HFFc6 (cell line): ENCODE results near the gene FAM168A. TPM values are rescaled to one million over a fixed set of nuclear protein-coding genes. Genes with fewer than 3 reads are reported as not detected.

Experiments used
- DNase-seq: peaks from one replicate; pipeline ENCODE4 v3.0.0-alpha.2; 2018
- H3K27ac Mint-ChIP-seq: 2 replicates; pipeline ENCODE4 v1.8.0; 2020; ENCODE audit warnings: mild to moderate bottlenecking, mixed read lengths
- H3K27me3 Mint-ChIP-seq: 2 replicates; pipeline ENCODE4 v1.8.0; 2021; ENCODE audit warnings: mild to moderate bottlenecking, moderate library complexity, mixed read lengths; ENCODE audit not compliant: insufficient read depth
- H3K36me3 Mint-ChIP-seq: 2 replicates; pipeline ENCODE4 v1.8.0; 2021; ENCODE audit warnings: low read depth, mixed read lengths
- H3K4me1 Mint-ChIP-seq: 2 replicates; pipeline ENCODE4 v1.8.0; 2020; ENCODE audit warnings: low read depth, mixed read lengths
- H3K4me3 Mint-ChIP-seq: 2 replicates; pipeline ENCODE4 v1.8.0; 2020; ENCODE audit warnings: mild to moderate bottlenecking, moderate library complexity, mixed read lengths
- H3K9me3 Mint-ChIP-seq: 2 replicates; pipeline ENCODE4 v1.8.0; 2020; ENCODE audit warnings: mild to moderate bottlenecking, mixed read lengths
- total RNA-seq, 6 experiments: library from RNA; stranded (reverse); fragmentation: NEBNext Ultra II Directional; extraction: Animal tissue kit (Norgen Biotek cat#: 25700); gene quantifications; 2 replicates in 1 of 6; 3 replicates in 5 of 6; pipeline ENCODE4 v1.2.3, GENCODE V29; 2021
- TF ChIP-seq, protein P1 (sequence below): fragments of 200-600 bp; sonication (generic); IDR thresholded peaks from 2 replicates; pipeline ENCODE4 v1.5.0; 2021; ENCODE audit warnings: antibody characterized with exemption, mild to moderate bottlenecking

FAM168A gene
- total RNA-seq, 6 experiments from 2014 or later, result 32.6 to 40.1 (median 38.8) TPM

DNA sequence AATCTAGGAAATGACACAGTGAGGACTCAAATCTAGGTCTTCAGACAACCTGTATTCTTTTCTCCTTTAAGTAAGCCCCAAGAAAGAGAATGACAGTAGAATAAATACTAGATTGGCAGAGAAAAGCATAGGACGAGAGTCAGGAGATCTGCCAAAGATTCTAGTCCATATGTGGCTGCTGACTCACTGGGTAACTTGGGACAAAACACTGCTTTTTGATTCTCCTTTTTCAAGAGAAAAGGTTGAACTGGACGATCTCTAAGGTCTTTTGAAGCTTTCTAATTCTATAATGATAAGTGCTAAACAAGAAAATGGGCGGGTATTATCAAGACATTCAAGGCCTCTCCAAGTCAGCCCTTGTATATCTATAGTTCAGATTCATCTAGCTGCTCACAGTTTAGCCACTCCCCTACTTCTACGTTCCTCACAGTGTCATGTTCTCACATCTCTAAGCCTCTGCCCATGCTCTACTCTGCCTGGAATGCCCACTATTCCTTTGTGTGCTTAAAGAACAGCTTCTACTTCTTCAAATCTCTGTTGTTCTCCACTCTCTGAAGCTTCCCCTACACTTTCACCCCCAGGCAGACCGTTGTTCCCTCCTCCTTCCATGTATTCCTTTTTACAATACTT, 168.7 kb downstream of the FAM168A start:
- Mint-ChIP-seq H3K36me3 (0 out of 2 replicates have a peak, but pooled peaks cover 5% of the 10 kb centered on the region), H3K9me3 (no peaks in the 10 kb centered on the region), H3K4me3 (peak overlapping the region; percentile 31; the same call in 1 of the 2 replicates), H3K4me1 (peaks cover 59% of the 10 kb centered on the region), H3K27ac (peak overlapping the region; percentile 79), H3K27me3 (no peaks in the 10 kb centered on the region)
- DNase-seq, result peak; percentile 57
- TF ChIP-seq, protein P1, sequence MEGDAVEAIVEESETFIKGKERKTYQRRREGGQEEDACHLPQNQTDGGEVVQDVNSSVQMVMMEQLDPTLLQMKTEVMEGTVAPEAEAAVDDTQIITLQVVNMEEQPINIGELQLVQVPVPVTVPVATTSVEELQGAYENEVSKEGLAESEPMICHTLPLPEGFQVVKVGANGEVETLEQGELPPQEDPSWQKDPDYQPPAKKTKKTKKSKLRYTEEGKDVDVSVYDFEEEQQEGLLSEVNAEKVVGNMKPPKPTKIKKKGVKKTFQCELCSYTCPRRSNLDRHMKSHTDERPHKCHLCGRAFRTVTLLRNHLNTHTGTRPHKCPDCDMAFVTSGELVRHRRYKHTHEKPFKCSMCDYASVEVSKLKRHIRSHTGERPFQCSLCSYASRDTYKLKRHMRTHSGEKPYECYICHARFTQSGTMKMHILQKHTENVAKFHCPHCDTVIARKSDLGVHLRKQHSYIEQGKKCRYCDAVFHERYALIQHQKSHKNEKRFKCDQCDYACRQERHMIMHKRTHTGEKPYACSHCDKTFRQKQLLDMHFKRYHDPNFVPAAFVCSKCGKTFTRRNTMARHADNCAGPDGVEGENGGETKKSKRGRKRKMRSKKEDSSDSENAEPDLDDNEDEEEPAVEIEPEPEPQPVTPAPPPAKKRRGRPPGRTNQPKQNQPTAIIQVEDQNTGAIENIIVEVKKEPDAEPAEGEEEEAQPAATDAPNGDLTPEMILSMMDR, result no peak

DNA sequence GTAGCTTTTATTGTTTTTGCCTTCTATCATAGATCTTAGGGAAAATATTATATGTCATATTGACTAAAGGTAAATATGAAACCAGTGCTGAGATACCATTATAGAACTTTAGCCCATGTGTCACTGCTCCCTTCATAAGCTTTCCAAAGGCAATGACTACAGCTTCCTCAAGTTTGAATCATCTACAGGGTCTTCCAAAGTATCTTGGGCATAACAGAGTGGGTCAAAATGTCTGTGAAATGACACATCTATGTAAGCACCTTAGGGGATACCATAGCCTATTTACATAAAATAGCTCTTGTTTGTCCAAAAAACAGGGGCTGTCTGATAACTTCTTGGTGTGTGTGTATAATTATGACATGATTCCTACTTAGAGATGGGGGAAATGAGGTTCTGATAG, 169.2 kb downstream of the FAM168A start:
- H3K4me3 Mint-ChIP-seq, result peak overlapping the region; percentile 31; the same call in 1 of the 2 replicates
- H3K4me1 Mint-ChIP-seq, result peaks cover 59% of the 10 kb centered on the region
- H3K9me3 Mint-ChIP-seq, result no peaks in the 10 kb centered on the region
- DNase-seq, result no peak
- TF ChIP-seq, protein P1, result no peak
- H3K36me3 Mint-ChIP-seq, result 0 out of 2 replicates have a peak, but pooled peaks cover 5% of the 10 kb centered on the region
- peak overlapping the region; percentile 79 for H3K27ac Mint-ChIP-seq
- no peaks in the 10 kb centered on the region for H3K27me3 Mint-ChIP-seq

DNA sequence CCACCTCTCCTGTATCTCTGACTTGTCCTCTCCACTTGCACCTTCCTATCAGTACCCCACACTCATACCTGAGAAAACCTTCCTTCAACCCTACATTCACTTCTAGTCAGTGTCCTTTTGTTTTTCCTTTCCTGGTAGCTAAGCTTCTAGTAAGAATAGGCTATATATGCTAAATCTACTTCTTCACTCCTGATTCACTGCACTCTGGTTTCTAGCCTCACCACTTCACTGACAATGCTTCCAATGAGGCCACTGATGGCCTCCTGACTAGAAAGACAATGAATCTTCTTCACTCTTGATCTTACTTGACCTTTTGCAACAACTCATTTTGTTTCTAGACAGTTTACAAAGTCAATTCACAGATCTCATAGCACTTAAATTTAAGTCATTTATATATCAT, 169.7 kb downstream of the FAM168A start:
- TF ChIP-seq, protein P1, result no peak
- no peak for DNase-seq
- peak overlapping the region; percentile 79; the same call in 1 of the 2 replicates for H3K27ac Mint-ChIP-seq
- peaks cover 59% of the 10 kb centered on the region for H3K4me1 Mint-ChIP-seq
- H3K4me3 Mint-ChIP-seq, result no peak overlapping the region
- H3K27me3 Mint-ChIP-seq, result peaks cover 2% of the 10 kb centered on the region; the same call in 1 of the 2 replicates
- no peaks in the 10 kb centered on the region for H3K9me3 Mint-ChIP-seq
- 0 out of 2 replicates have a peak, but pooled peaks cover 5% of the 10 kb centered on the region for H3K36me3 Mint-ChIP-seq

DNA sequence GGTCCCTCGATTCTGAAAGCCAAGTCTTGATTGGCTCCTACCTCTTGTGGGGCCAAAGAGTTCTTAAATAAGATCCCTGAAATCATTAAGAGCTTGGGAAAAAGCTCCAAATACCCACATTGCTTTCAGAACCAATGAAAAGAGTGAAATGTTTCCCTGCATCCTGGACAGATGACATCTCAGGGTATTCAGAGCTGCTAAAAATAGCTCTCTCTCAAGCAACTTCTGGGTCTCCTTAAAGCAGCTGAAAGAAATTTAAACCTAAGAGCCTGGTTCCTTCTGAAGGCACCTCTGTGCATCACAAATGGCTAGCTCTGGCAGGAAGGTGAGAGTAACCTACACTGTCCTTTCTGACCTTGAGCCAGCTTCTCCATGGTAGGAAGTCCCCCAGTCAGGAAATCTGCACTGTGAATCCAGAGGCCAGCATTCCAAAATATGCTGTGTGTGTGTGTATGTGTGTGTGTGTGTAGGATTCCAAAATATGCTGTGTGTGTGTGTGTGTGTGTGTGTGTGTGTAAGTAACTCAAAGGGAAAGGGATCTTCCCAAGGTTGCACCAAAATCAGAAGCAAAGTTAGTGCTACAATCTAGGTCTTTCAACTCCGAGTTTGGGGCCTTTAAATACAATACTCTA, 171.6 kb downstream of the FAM168A start:
- H3K27ac Mint-ChIP-seq, result peak overlapping the region; percentile 30; the same call in 1 of the 2 replicates
- no peaks in the 10 kb centered on the region for H3K9me3 Mint-ChIP-seq

DNA sequence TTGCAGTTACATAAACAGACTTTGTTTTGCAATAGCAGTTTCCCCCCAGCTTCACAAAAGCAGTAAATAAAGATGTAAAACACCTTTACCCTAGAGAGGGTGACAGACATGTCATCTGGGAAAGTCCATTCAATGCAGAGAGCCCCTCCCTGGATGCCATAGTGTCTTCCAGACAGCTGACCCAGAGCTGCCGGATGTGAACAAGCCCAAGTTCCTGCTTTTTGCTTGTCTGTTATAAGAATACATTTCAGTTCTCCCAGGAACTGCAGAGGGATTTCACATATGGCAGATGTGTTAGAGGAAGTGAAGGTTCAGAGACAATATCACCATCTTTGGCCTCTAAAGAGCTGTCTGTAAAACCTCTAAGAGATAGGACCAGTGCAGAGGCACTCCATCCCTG, 172.8 kb downstream of the FAM168A start:
- H3K4me3 Mint-ChIP-seq, result no peak overlapping the region
- 0 out of 2 replicates have a peak, but pooled peaks cover 5% of the 10 kb centered on the region for H3K36me3 Mint-ChIP-seq
- peaks cover 41% of the 10 kb centered on the region for H3K4me1 Mint-ChIP-seq
- H3K27ac Mint-ChIP-seq, result no peak overlapping the region
- no peaks in the 10 kb centered on the region for H3K9me3 Mint-ChIP-seq
- TF ChIP-seq, protein P1, result no peak
- DNase-seq, result no peak
- peaks cover 2% of the 10 kb centered on the region; the same call in 1 of the 2 replicates for H3K27me3 Mint-ChIP-seq

More for the DNA sequence above, 171.6 kb downstream of the FAM168A start:
- DNase-seq, result peak; percentile 39
- H3K36me3 Mint-ChIP-seq, result 0 out of 2 replicates have a peak, but pooled peaks cover 5% of the 10 kb centered on the region
- TF ChIP-seq, protein P1, result no peak
- H3K4me3 Mint-ChIP-seq, result no peak overlapping the region; the same call in 1 of the 2 replicates
- peaks cover 51% of the 10 kb centered on the region for H3K4me1 Mint-ChIP-seq
- H3K27me3 Mint-ChIP-seq, result peaks cover 2% of the 10 kb centered on the region; the same call in 1 of the 2 replicates
